ENCODE data around the gene MYO7A. TPM values are rescaled to one million over a fixed set of nuclear protein-coding genes. Genes with fewer than 3 reads are reported as not detected.

MYO7A gene
- total RNA-seq, 1 donor from 2014 or later = 0.29 TPM

- H3K4me1 Mint-ChIP-seq (ENCODE audit: low read depth) = no peaks in the 10 kb centered on the region
- DNase-seq (ENCODE audit: low spot score) = no peak
- H3K27me3 Mint-ChIP-seq (ENCODE audit: insufficient read depth) = peaks cover 3% of the 10 kb centered on the region
- intact Hi-C loops (cut with micrococcal nuclease) = no loop called here
- no peaks in the 10 kb centered on the region for H3K36me3 Mint-ChIP-seq (ENCODE audit: low read depth)
- no peaks in the 10 kb centered on the region for H3K9me3 Mint-ChIP-seq
- H3K4me3 Mint-ChIP-seq = no peak overlapping the region
- no peak overlapping the region for H3K27ac Mint-ChIP-seq
Measured at GRCh38 chr11:77166021-77166420, 38.0 kb downstream of the MYO7A start.

- intact Hi-C loops (cut with micrococcal nuclease) = no loop called here
- no peaks in the 10 kb centered on the region for H3K36me3 Mint-ChIP-seq (ENCODE audit: low read depth)
- peaks cover 3% of the 10 kb centered on the region for H3K27me3 Mint-ChIP-seq (ENCODE audit: insufficient read depth)
- no peaks in the 10 kb centered on the region for H3K9me3 Mint-ChIP-seq
- H3K4me1 Mint-ChIP-seq (ENCODE audit: low read depth) = no peaks in the 10 kb centered on the region
- no peak overlapping the region for H3K4me3 Mint-ChIP-seq
- no peak overlapping the region for H3K27ac Mint-ChIP-seq
- no peak for DNase-seq (ENCODE audit: low spot score)
Measured at GRCh38 chr11:77167111-77167626, 39.1 kb downstream of the MYO7A start.

GRCh38 chr11:77167791-77168190 is 39.7 kb downstream of the MYO7A start:
- intact Hi-C loops (cut with micrococcal nuclease) = no loop called here

GRCh38 chr11:77170107-77170506 is 42.1 kb downstream of the MYO7A start:
- Mint-ChIP-seq H3K4me1 (ENCODE audit: low read depth) (no peaks in the 10 kb centered on the region), H3K36me3 (ENCODE audit: low read depth) (no peaks in the 10 kb centered on the region), H3K27ac (no peak overlapping the region), H3K4me3 (no peak overlapping the region), H3K27me3 (ENCODE audit: insufficient read depth) (peaks cover 6% of the 10 kb centered on the region), H3K9me3 (no peaks in the 10 kb centered on the region)
- intact Hi-C loops (cut with micrococcal nuclease) = no loop called here
- no peak for DNase-seq (ENCODE audit: low spot score)

More at GRCh38 chr11:77167791-77168190, 39.7 kb downstream of the MYO7A start:
- H3K4me3 Mint-ChIP-seq = no peak overlapping the region
- no peaks in the 10 kb centered on the region for H3K36me3 Mint-ChIP-seq (ENCODE audit: low read depth)
- no peak overlapping the region for H3K27ac Mint-ChIP-seq
- H3K27me3 Mint-ChIP-seq (ENCODE audit: insufficient read depth) = peaks cover 3% of the 10 kb centered on the region
- no peak for DNase-seq (ENCODE audit: low spot score)
- H3K9me3 Mint-ChIP-seq = no peaks in the 10 kb centered on the region
- H3K4me1 Mint-ChIP-seq (ENCODE audit: low read depth) = no peaks in the 10 kb centered on the region

- intact Hi-C loops (cut with micrococcal nuclease) = no loop called here
- H3K4me1 Mint-ChIP-seq (ENCODE audit: low read depth) = no peaks in the 10 kb centered on the region
- H3K9me3 Mint-ChIP-seq = no peaks in the 10 kb centered on the region
- H3K4me3 Mint-ChIP-seq = no peak overlapping the region
- no peak overlapping the region for H3K27ac Mint-ChIP-seq
- H3K36me3 Mint-ChIP-seq (ENCODE audit: low read depth) = no peaks in the 10 kb centered on the region
- H3K27me3 Mint-ChIP-seq (ENCODE audit: insufficient read depth) = peaks cover 3% of the 10 kb centered on the region
- no peak for DNase-seq (ENCODE audit: low spot score)
Measured at GRCh38 chr11:77171254-77171653, 43.2 kb downstream of the MYO7A start.

GRCh38 chr11:77171885-77172665 is 44.0 kb downstream of the MYO7A start:
- H3K4me1 Mint-ChIP-seq (ENCODE audit: low read depth) = no peaks in the 10 kb centered on the region
- no peak overlapping the region for H3K27ac Mint-ChIP-seq
- H3K9me3 Mint-ChIP-seq = no peaks in the 10 kb centered on the region
- H3K36me3 Mint-ChIP-seq (ENCODE audit: low read depth) = no peaks in the 10 kb centered on the region
- no peak for DNase-seq (ENCODE audit: low spot score)
- intact Hi-C loops (cut with micrococcal nuclease) = no loop called here
- H3K27me3 Mint-ChIP-seq (ENCODE audit: insufficient read depth) = peaks cover 3% of the 10 kb centered on the region
- no peak overlapping the region for H3K4me3 Mint-ChIP-seq

- no peak overlapping the region for H3K27ac Mint-ChIP-seq
- no peak overlapping the region for H3K4me3 Mint-ChIP-seq
- H3K27me3 Mint-ChIP-seq (ENCODE audit: insufficient read depth) = peaks cover 3% of the 10 kb centered on the region
- intact Hi-C loops (cut with micrococcal nuclease) = no loop called here
- DNase-seq (ENCODE audit: low spot score) = no peak
- no peaks in the 10 kb centered on the region for H3K9me3 Mint-ChIP-seq
- H3K4me1 Mint-ChIP-seq (ENCODE audit: low read depth) = no peaks in the 10 kb centered on the region
- no peaks in the 10 kb centered on the region for H3K36me3 Mint-ChIP-seq (ENCODE audit: low read depth)
Measured at GRCh38 chr11:77172666-77172982, 44.6 kb downstream of the MYO7A start.

GRCh38 chr11:77173494-77173893 is 45.4 kb downstream of the MYO7A start:
- H3K27me3 Mint-ChIP-seq (ENCODE audit: insufficient read depth) = peaks cover 3% of the 10 kb centered on the region
- H3K9me3 Mint-ChIP-seq = peaks cover 4% of the 10 kb centered on the region
- no peak overlapping the region for H3K4me3 Mint-ChIP-seq
- no peak for DNase-seq (ENCODE audit: low spot score)
- no peaks in the 10 kb centered on the region for H3K36me3 Mint-ChIP-seq (ENCODE audit: low read depth)
- no peaks in the 10 kb centered on the region for H3K4me1 Mint-ChIP-seq (ENCODE audit: low read depth)
- intact Hi-C loops (cut with micrococcal nuclease) = no loop called here
- no peak overlapping the region for H3K27ac Mint-ChIP-seq

- H3K27me3 Mint-ChIP-seq (ENCODE audit: insufficient read depth) = peaks cover 3% of the 10 kb centered on the region
- H3K4me3 Mint-ChIP-seq = no peak overlapping the region
- no peak for DNase-seq (ENCODE audit: low spot score)
- no peaks in the 10 kb centered on the region for H3K36me3 Mint-ChIP-seq (ENCODE audit: low read depth)
- H3K4me1 Mint-ChIP-seq (ENCODE audit: low read depth) = no peaks in the 10 kb centered on the region
- no peak overlapping the region for H3K27ac Mint-ChIP-seq
- intact Hi-C loops (cut with micrococcal nuclease) = no loop called here
- peaks cover 5% of the 10 kb centered on the region for H3K9me3 Mint-ChIP-seq
Measured at GRCh38 chr11:77174559-77174958, 46.5 kb downstream of the MYO7A start.

- peaks cover 3% of the 10 kb centered on the region for H3K27me3 Mint-ChIP-seq (ENCODE audit: insufficient read depth)
- peaks cover 5% of the 10 kb centered on the region for H3K9me3 Mint-ChIP-seq
- H3K27ac Mint-ChIP-seq = no peak overlapping the region
Measured at GRCh38 chr11:77175021-77175842, 47.2 kb downstream of the MYO7A start.

GRCh38 chr11:77175869-77176539 is 48.0 kb downstream of the MYO7A start:
- Mint-ChIP-seq H3K27me3 (ENCODE audit: insufficient read depth) (peaks cover 3% of the 10 kb centered on the region), H3K4me1 (ENCODE audit: low read depth) (no peaks in the 10 kb centered on the region), H3K9me3 (peaks cover 5% of the 10 kb centered on the region), H3K4me3 (no peak overlapping the region), H3K27ac (no peak overlapping the region), H3K36me3 (ENCODE audit: low read depth) (no peaks in the 10 kb centered on the region)
- intact Hi-C loops (cut with micrococcal nuclease) = no loop called here
- no peak for DNase-seq (ENCODE audit: low spot score)

More at GRCh38 chr11:77175021-77175842, 47.2 kb downstream of the MYO7A start:
- H3K36me3 Mint-ChIP-seq (ENCODE audit: low read depth) = no peaks in the 10 kb centered on the region
- H3K4me1 Mint-ChIP-seq (ENCODE audit: low read depth) = no peaks in the 10 kb centered on the region
- no peak overlapping the region for H3K4me3 Mint-ChIP-seq
- intact Hi-C loops (cut with micrococcal nuclease) = no loop called here
- no peak for DNase-seq (ENCODE audit: low spot score)

- intact Hi-C loops (cut with micrococcal nuclease) = no loop called here
- H3K4me1 Mint-ChIP-seq (ENCODE audit: low read depth) = no peaks in the 10 kb centered on the region
- no peaks in the 10 kb centered on the region for H3K36me3 Mint-ChIP-seq (ENCODE audit: low read depth)
- peaks cover 3% of the 10 kb centered on the region for H3K27me3 Mint-ChIP-seq (ENCODE audit: insufficient read depth)
- no peak overlapping the region for H3K4me3 Mint-ChIP-seq
- DNase-seq (ENCODE audit: low spot score) = no peak
- peaks cover 5% of the 10 kb centered on the region for H3K9me3 Mint-ChIP-seq
- no peak overlapping the region for H3K27ac Mint-ChIP-seq
Measured at GRCh38 chr11:77176996-77177395, 49.0 kb downstream of the MYO7A start.

- no peak for DNase-seq (ENCODE audit: low spot score)
- Mint-ChIP-seq H3K27ac (no peak overlapping the region), H3K4me3 (no peak overlapping the region), H3K4me1 (ENCODE audit: low read depth) (no peaks in the 10 kb centered on the region), H3K27me3 (ENCODE audit: insufficient read depth) (peaks cover 3% of the 10 kb centered on the region), H3K9me3 (peaks cover 5% of the 10 kb centered on the region), H3K36me3 (ENCODE audit: low read depth) (no peaks in the 10 kb centered on the region)
- intact Hi-C loops (cut with micrococcal nuclease) = no loop called here
Measured at GRCh38 chr11:77178150-77178549, 50.1 kb downstream of the MYO7A start.
